Skin epidermis (tissue), 12 donors: Measurements from ENCODE around the gene MAP4.
"Not testable (repeated sequence)": the region's sequence is repeated elsewhere in the genome, so short reads cannot be mapped to it uniquely, and the experiment has no call there.

ENCODE experiments used
- H3K27ac ChIP-seq, 21 experiments: fragments of 200-600 bp; sonication (generic) in 11 of 21; one replicate each; pipeline ENCODE4 v1.5.0; 2020; ENCODE audit warnings: mild to moderate bottlenecking in 3 of 21, inconsistent platforms in 2 of 21, moderate library complexity in 2 of 21
- H3K4me3 ChIP-seq, 7 experiments: fragments of 200-600 bp; sonication (generic) in 2 of 7; one replicate each; pipeline ENCODE4 v1.5.0; 2020; ENCODE audit warnings: inconsistent platforms in 2 of 7, mild to moderate bottlenecking in 2 of 7, moderate library complexity in 1 of 7

Gene MAP4

GRCh38 chr3:47908744-47909143 lies 107.5 kb downstream of the MAP4 start:
- Histone ChIP-seq H3K27ac (no peak overlapping the region), H3K4me3 (no peak overlapping the region)

GRCh38 chr3:47907784-47908183 lies 108.4 kb downstream of the MAP4 start:
- no peak overlapping the region for H3K27ac ChIP-seq

GRCh38 chr3:47902746-47903145 lies 113.5 kb downstream of the MAP4 start:
- Histone ChIP-seq H3K4me3 (no peak overlapping the region), H3K27ac (no peak overlapping the region)

More at GRCh38 chr3:47907784-47908183, 108.4 kb downstream of the MAP4 start:
- H3K4me3 ChIP-seq, result no peak overlapping the region

- Histone ChIP-seq H3K27ac (no peak overlapping the region), H3K4me3 (no peak overlapping the region)
Observed at GRCh38 chr3:47901280-47901833, 114.9 kb downstream of the MAP4 start.

- H3K4me3 ChIP-seq, result no peak overlapping the region
- peak overlapping the region in 1 of 21 experiments; percentile 23 for H3K27ac ChIP-seq
Observed at GRCh38 chr3:47899495-47900108, 116.6 kb downstream of the MAP4 start.

- no peak overlapping the region for H3K4me3 ChIP-seq
- H3K27ac ChIP-seq, result no peak overlapping the region
Observed at GRCh38 chr3:47897954-47898353, 118.3 kb downstream of the MAP4 start.

GRCh38 chr3:47896736-47897135 lies 119.5 kb downstream of the MAP4 start:
- Histone ChIP-seq H3K4me3 (no peak overlapping the region), H3K27ac (no peak overlapping the region)

- H3K4me3 ChIP-seq, result no peak overlapping the region
- peak overlapping the region in 1 of 21 experiments; percentile 8 for H3K27ac ChIP-seq
Observed at GRCh38 chr3:47895241-47895640, 121.0 kb downstream of the MAP4 start.

- Histone ChIP-seq H3K27ac (no peak overlapping the region), H3K4me3 (no peak overlapping the region)
Observed at GRCh38 chr3:47892286-47893040, 123.8 kb downstream of the MAP4 start.

GRCh38 chr3:47891613-47892005 lies 124.6 kb downstream of the MAP4 start:
- Histone ChIP-seq H3K27ac (peak overlapping the region in 1 of 21 experiments; percentile 22), H3K4me3 (no peak overlapping the region)

- H3K4me3 ChIP-seq, result no peak overlapping the region
- peak overlapping the region in 3 of 21 experiments; percentile 2 to 22 (median 16) for H3K27ac ChIP-seq
Observed at GRCh38 chr3:47890828-47891612, 125.2 kb downstream of the MAP4 start.

GRCh38 chr3:47890126-47890827 lies 125.9 kb downstream of the MAP4 start:
- H3K4me3 ChIP-seq, result no peak overlapping the region
- H3K27ac ChIP-seq, result peak overlapping the region in 4 of 21 experiments; percentile 16 to 62 (median 32)

GRCh38 chr3:47888986-47889757 lies 127.0 kb downstream of the MAP4 start:
- no peak overlapping the region for H3K4me3 ChIP-seq
- peak overlapping the region in 2 of 21 experiments; percentile 26 to 39 for H3K27ac ChIP-seq

- not testable (repeated sequence) for H3K27ac ChIP-seq, H3K4me3 ChIP-seq
Observed at GRCh38 chr3:47887991-47888390, 128.2 kb downstream of the MAP4 start.

- Histone ChIP-seq H3K27ac (no peak overlapping the region), H3K4me3 (no peak overlapping the region)
Observed at GRCh38 chr3:47885168-47885567, 131.0 kb downstream of the MAP4 start.

- no peak overlapping the region for H3K4me3 ChIP-seq
- H3K27ac ChIP-seq, result no peak overlapping the region
Observed at GRCh38 chr3:47884603-47885002, 131.6 kb downstream of the MAP4 start.

GRCh38 chr3:47882338-47882737 lies 133.9 kb downstream of the MAP4 start:
- no peak overlapping the region for H3K4me3 ChIP-seq
- no peak overlapping the region for H3K27ac ChIP-seq

GRCh38 chr3:47877719-47878118 lies 138.5 kb downstream of the MAP4 start:
- Histone ChIP-seq H3K4me3 (no peak overlapping the region), H3K27ac (peak overlapping the region in 7 of 21 experiments; percentile 0 to 36 (median 18))

- Histone ChIP-seq H3K4me3 (no peak overlapping the region), H3K27ac (peak overlapping the region in 6 of 21 experiments; percentile 0 to 36 (median 22))
Observed at GRCh38 chr3:47877290-47877689, 138.9 kb downstream of the MAP4 start.
